Neural crest cell (in vitro differentiated cells): ENCODE results near the gene MAB21L2. TPM values are rescaled to one million over a fixed set of nuclear protein-coding genes. Genes with fewer than 3 reads are reported as not detected.
A peak's percentile ranks its signal among the peaks of the same experiment; 100 is the strongest.

Experiments
- DNase-seq: peaks from one replicate; pipeline ENCODE4 v3.0.0; 2021; ENCODE audit warnings: low read depth, mixed read lengths, low spot score
- H3K27ac Mint-ChIP-seq: one replicate; pipeline ENCODE4 v1.8.0; 2021; ENCODE audit warnings: mild to moderate bottlenecking, mixed read lengths; ENCODE audit not compliant: unreplicated experiment
- H3K27me3 Mint-ChIP-seq: 2 replicates; pipeline ENCODE4 v1.8.0; 2021; ENCODE audit warnings: low read depth, mild to moderate bottlenecking, mixed read lengths
- H3K36me3 Mint-ChIP-seq: 2 replicates; pipeline ENCODE4 v1.8.0; 2021; ENCODE audit warnings: low read depth, mild to moderate bottlenecking, mixed read lengths
- H3K4me1 Mint-ChIP-seq: 2 replicates; pipeline ENCODE4 v1.8.0; 2021; ENCODE audit warnings: mixed read lengths
- H3K4me3 Mint-ChIP-seq: one replicate; pipeline ENCODE4 v1.8.0; 2021; ENCODE audit warnings: mild to moderate bottlenecking, mixed read lengths
- H3K9me3 Mint-ChIP-seq: 2 replicates; pipeline ENCODE4 v1.8.0; 2021; ENCODE audit warnings: mixed read lengths
- CTCF ChIP-seq: fragments of 200-600 bp; sonication (generic); conservative IDR thresholded peaks from 2 replicates; pipeline ENCODE4 v1.5.0; 2021; ENCODE audit warnings: antibody characterized with exemption, mild to moderate bottlenecking
- total RNA-seq: library from RNA; stranded (reverse); gene quantifications from 2 replicates; pipeline ENCODE4 v1.2.1, GENCODE V29; 2021

MAB21L2 gene
- total RNA-seq, 1 donor from 2014 or later, result 3.5 TPM

- DNase-seq, result no peak
- Mint-ChIP-seq H3K27ac (no peak overlapping the region), H3K4me3 (peak overlapping the region; percentile 85), H3K36me3 (no peaks in the 10 kb centered on the region), H3K9me3 (no peaks in the 10 kb centered on the region), H3K4me1 (peaks cover 46% of the 10 kb centered on the region), H3K27me3 (peaks cover 64% of the 10 kb centered on the region)
- TF ChIP-seq CTCF, result no peak
Measured at GRCh38 chr4:150578745-150579501, 3.0 kb upstream of the MAB21L2 start.

DNA sequence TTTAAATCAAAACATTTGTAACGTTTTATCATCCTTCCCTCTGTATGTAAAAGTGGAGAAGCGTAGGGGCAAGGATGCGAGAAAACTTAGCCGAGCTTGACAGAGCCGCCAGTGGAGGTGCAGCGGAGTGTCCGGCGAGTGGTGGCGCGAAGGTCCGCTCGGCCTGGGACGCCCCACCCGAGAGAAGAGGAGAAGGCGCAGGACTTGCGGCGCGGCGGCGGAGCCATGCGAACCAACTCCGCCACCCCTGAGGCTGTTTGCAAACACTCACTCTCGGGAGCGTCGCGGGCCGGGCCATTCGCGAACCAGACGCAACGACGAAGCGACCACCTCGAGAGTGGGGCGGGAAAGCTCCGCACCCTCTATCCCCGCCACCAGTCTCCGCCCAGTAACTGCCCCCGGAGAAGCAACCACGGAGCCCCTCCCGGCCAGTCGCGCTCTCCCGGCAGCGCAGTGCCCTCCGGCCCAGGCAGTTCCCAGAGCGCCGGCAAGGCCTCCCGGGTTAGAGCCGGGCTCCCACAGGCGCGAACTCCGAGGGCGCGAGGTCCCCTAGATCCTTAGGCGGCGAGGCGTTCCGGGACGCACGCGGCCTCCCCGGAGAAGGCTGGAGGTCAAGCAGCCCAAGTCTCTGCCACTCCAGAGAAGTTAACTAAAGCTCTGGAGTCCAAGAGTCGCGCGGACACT lies 2.3 kb upstream of the MAB21L2 start:
- H3K4me3 Mint-ChIP-seq, result peak overlapping the region; percentile 85
- no peaks in the 10 kb centered on the region for H3K9me3 Mint-ChIP-seq
- peak; percentile 37 for DNase-seq
- H3K4me1 Mint-ChIP-seq, result peaks cover 49% of the 10 kb centered on the region
- TF ChIP-seq CTCF, result no peak
- H3K36me3 Mint-ChIP-seq, result no peaks in the 10 kb centered on the region
- peak overlapping the region; percentile 30 for H3K27ac Mint-ChIP-seq
- H3K27me3 Mint-ChIP-seq, result peaks cover 72% of the 10 kb centered on the region

- TF ChIP-seq CTCF, result no peak
- Mint-ChIP-seq H3K4me1 (peaks cover 49% of the 10 kb centered on the region), H3K9me3 (no peaks in the 10 kb centered on the region), H3K27me3 (peaks cover 78% of the 10 kb centered on the region), H3K36me3 (no peaks in the 10 kb centered on the region), H3K27ac (no peak overlapping the region), H3K4me3 (peak overlapping the region; percentile 85)
- DNase-seq, result no peak
Measured at GRCh38 chr4:150580306-150580705, 1.6 kb upstream of the MAB21L2 start.

DNA sequence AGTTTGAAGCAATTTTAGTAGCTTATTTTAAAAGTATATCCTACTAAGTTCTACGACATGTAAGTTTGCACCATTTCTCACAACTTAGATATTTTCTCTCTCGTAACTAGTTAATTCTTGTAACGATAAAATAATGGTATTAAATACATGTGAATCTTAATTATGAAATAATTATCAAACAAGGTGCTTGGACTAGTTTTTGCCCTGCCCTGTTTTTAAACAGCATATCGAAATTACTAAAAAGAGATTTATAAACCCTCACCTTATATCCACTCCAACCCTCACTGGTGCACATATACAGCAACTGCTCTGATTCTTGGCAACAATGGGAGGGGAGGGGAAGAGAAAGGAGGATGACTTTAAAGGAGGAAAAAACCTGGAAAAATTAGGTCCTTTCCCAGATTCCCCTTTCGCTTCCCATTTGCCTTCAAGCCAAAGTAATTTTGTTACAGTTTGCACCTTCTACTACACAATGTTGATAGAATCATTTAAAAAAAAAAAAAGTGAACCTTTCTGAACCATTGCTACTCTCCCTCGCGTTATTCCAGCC lies 820 bp upstream of the MAB21L2 start:
- H3K4me3 Mint-ChIP-seq, result peak overlapping the region; percentile 85
- DNase-seq, result no peak
- no peak for TF ChIP-seq CTCF
- peaks cover 49% of the 10 kb centered on the region for H3K4me1 Mint-ChIP-seq
- no peak overlapping the region for H3K27ac Mint-ChIP-seq
- H3K36me3 Mint-ChIP-seq, result no peaks in the 10 kb centered on the region
- no peaks in the 10 kb centered on the region for H3K9me3 Mint-ChIP-seq
- H3K27me3 Mint-ChIP-seq, result peaks cover 83% of the 10 kb centered on the region

- H3K36me3 Mint-ChIP-seq, result no peaks in the 10 kb centered on the region
- no peak for TF ChIP-seq CTCF
- no peak overlapping the region for H3K27ac Mint-ChIP-seq
- H3K4me3 Mint-ChIP-seq, result peak overlapping the region; percentile 68
- peaks cover 88% of the 10 kb centered on the region for H3K27me3 Mint-ChIP-seq
- H3K9me3 Mint-ChIP-seq, result no peaks in the 10 kb centered on the region
- DNase-seq, result peak; percentile 50
- H3K4me1 Mint-ChIP-seq, result peaks cover 49% of the 10 kb centered on the region
Measured at GRCh38 chr4:150581641-150582051, 305 bp upstream of the MAB21L2 start.
